ENCODE measurements around the gene E4F1.
A peak's percentile ranks its signal among the peaks of the same experiment; 100 is the strongest.

Gene E4F1

DNA sequence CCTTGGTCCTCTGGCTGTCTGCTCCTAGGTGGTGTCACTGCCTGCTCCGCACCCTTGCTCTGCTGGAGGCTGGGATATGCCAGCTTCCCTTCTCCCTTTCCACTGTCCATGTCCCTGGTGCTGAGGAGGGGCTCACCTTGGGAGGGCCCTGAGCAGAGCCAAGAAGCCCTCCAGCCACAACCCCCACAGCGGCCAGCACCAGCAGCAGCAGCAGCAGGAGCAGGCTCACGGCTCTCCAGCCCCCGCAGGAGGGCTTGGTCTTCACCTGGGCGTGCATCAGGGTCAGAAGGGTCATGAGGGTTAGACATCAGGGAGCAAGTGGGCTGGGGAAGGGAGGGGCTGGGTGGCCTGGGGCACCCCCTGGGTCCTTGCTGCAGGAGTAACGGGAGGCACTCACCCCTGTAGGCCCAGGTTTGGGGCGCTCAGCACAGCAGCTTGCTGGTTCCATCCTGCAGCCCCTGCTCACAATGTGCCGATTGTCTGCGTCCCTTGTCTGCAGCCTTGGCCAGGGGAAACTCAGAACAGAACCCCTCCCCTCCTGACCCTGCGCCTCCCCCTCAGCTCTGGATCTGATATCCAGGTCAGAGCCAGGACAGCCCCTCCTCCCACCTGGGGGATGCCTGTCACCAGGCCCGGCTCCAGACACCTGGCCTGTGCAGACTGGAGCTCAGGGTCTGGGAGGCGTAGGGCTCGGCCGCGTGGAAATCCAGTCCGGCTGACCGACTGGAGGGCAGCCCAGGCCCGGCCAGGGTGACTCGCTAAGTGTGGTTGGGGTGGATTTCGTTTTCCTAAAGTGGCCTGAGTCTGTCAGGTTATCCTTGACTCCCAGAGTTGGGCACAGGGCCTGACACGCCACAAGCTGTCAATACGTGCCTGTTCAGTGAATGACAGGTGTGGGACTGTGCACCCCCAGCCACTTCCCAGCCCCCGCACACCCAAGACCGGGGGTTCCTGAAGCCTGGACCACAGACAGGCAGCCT lies 12.7 kb upstream of the E4F1 start, which contains the start of gene BRICD5:
BRICD5 (minus strand) TSS at position 478 of the 980 bp plus-strand sequence; CDS start at position 448, 30 bp downstream.
- no peak for DNase-seq (ENCODE audit: low read depth, low spot score)
- H3K4me3 ChIP-seq (ENCODE audit: low read depth, low read length): no peak within 1 kb of the TSS
- CTCF ChIA-PET: interaction anchor here (0.8 kb wide), 1 partner anchor 206 kb away, joined by 3 read pairs; no protein-coding TSS in a partner anchor
- POLR2A ChIA-PET: interaction anchor here (3.8 kb wide), 1 partner anchor 56 kb away, joined by 17 read pairs; the partner anchor contains the start of gene TRAF7
- TF ChIP-seq, protein P1, sequence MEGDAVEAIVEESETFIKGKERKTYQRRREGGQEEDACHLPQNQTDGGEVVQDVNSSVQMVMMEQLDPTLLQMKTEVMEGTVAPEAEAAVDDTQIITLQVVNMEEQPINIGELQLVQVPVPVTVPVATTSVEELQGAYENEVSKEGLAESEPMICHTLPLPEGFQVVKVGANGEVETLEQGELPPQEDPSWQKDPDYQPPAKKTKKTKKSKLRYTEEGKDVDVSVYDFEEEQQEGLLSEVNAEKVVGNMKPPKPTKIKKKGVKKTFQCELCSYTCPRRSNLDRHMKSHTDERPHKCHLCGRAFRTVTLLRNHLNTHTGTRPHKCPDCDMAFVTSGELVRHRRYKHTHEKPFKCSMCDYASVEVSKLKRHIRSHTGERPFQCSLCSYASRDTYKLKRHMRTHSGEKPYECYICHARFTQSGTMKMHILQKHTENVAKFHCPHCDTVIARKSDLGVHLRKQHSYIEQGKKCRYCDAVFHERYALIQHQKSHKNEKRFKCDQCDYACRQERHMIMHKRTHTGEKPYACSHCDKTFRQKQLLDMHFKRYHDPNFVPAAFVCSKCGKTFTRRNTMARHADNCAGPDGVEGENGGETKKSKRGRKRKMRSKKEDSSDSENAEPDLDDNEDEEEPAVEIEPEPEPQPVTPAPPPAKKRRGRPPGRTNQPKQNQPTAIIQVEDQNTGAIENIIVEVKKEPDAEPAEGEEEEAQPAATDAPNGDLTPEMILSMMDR (IDR thresholded peaks at IDR 0.05; ENCODE audit: insufficient read depth, low read length, missing control alignments): no peak

DNA sequence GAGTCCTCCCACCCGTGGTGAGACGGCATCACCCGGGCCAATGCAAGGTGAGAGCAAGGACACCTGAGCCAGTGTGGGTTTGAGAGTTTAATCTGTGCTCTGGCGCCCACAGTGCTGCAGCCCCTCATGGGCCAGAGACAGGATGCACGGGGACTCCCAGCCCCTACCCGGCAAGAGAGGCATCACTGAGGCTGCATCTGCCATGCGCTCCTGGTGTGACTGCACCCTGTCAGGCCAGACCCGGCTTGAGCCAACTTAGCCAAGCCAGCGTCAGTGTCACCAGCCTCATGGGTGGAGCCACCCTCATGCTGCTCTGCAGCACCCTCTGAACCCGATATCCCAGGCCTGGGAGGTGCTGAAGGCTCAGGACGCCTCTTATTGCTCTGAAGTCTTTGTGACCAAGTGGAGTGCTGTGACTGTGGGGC lies 11.5 kb upstream of the E4F1 start:
- H3K4me3 ChIP-seq (ENCODE audit: low read depth, low read length): no peak overlapping the region
- CTCF ChIA-PET: no interaction called here
- DNase-seq (ENCODE audit: low read depth, low spot score): no peak
- POLR2A ChIA-PET: interaction anchor here (0.7 to 3.8 kb wide), 2 partner anchors 56 to 57 kb away, joined by 3 to 17 read pairs; partner anchors contain the start of gene TRAF7
- TF ChIP-seq, protein P1 (IDR thresholded peaks at IDR 0.05; ENCODE audit: insufficient read depth, low read length, missing control alignments): no peak

DNA sequence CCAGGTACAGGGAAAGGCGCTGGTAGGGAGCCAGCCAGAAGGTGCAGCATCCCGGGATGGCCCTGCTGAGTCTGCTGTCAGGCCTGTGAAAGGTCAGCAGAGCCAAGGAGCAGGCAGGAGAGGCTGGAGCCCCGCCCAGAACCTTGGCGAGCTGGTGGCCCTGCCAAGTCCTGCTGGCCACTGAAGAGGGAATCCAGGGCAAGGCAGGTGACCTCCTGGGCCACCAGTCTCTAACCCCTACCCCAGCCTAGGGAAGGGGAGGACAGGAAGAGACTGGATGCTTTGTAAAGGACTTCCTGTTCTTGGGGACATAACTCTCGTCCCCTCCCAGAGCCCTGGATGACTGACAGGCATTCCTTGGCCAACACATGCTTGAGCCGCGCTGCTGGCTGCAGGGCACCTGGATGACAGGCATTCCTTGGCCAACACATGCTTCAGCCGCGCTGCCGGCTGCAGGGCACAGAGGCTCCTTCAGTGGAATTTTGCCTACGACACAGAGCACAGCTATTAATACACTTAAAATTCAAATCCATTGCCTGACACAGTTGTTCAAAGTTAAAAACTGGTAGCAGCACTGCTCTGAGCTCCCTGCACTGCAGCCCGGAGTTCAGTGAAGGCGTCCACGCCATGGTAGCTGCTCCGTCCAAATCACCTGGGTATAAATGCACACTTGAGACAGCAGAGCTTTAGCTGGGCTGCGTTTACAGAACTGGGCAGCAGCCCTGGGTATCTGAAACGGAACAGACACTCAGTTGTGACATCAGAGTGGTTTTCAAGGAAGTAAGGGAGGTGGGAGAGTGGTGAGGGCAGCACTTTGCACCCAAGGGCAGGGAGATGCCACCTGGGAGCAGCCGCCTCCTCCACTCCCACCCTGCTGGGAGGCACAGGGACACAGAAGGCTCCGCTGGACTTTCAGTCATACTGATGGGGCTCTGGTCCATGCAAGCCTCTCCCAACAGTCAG lies 10.7 kb upstream of the E4F1 start:
- TF ChIP-seq, protein P1 (IDR thresholded peaks at IDR 0.05; ENCODE audit: insufficient read depth, low read length, missing control alignments): no peak
- CTCF ChIA-PET: no interaction called here
- peak overlapping the region; percentile 67 for H3K4me3 ChIP-seq (ENCODE audit: low read depth, low read length)
- POLR2A ChIA-PET: interaction anchor here (0.7 to 0.9 kb wide), 2 partner anchors 57 to 58 kb away, joined by 3 read pairs; partner anchors contain the start of gene TRAF7
- no peak for DNase-seq (ENCODE audit: low read depth, low spot score)

DNA sequence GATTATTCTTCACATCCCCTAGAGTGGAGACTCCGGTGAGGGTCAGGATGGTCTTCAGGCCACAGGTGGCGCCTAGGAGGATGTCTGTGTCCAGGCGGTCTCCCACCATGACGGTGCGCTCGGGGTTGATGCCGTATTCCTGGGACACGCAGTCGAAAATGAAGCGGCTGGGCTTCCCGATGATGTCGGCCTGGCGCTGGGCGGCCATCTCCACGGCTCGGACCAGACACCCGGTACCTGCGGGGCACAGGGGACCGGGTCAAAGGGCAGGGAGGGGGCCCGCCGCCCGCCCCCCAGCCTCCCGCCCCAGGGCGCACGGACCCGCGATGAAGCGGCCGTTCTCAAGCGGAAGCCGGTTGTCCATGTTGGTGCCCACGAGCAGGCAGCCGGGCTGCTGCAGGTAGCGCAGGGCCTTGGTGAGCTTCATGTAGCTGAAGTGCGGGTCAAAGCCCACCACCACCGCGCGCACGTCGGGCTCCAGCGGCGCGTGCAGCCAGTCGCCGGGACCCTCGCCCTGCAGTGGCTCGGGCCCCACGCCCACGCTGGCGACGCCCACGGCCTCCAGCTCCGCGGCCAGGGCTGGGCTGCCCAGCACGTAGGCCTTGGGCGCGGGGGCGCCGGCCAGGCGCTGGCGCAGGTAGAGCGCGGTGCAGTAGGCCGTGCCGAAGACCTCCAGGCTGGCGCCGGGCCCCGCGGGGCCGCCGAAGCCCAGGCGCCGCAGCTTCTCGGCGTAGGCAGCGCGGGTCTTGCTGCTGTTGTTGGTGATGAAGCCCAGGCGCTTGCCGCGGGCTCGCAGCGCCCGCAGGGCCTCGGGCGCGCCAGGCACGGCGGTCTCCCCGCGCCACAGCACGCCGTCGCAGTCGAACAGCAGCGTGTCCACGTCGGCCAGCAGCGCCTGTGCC lies 9.3 kb upstream of the E4F1 start:
- POLR2A ChIA-PET: interaction anchor here (0.8 to 2.6 kb wide), 4 partner anchors 8 to 59 kb away, joined by 6 to 13 read pairs (median 6); partner anchors contain the start of genes E4F1, ECI1 and TRAF7
- CTCF ChIA-PET: interaction anchor here (0.9 kb wide), 1 partner anchor 287 kb away, joined by 3 read pairs; no protein-coding TSS in a partner anchor
- no peak for DNase-seq (ENCODE audit: low read depth, low spot score)
- peak overlapping the region; percentile 67 for H3K4me3 ChIP-seq (ENCODE audit: low read depth, low read length)
- TF ChIP-seq, protein P1 (IDR thresholded peaks at IDR 0.05; ENCODE audit: insufficient read depth, low read length, missing control alignments): no peak

DNA sequence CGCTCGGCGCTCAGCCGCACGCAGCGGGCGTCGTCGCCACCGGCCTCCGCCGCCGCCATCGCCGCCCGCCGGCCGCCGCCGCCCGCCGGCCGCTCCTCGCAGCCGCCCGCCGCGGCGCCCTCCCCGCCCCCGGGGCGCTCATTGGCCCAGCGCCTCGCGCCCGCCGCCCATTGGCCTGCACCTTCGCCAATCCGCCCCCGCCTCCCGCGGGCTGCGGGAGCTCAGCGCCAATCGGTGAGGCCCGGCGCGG lies 8.7 kb upstream of the E4F1 start, which contains the start of gene PGP:
PGP (minus strand) TSS at position 122 of the 250 bp plus-strand sequence; CDS start at position 59, 63 bp downstream.
- POLR2A ChIA-PET: interaction anchor here (0.8 to 2.6 kb wide), 4 partner anchors 9 to 60 kb away, joined by 6 to 13 read pairs (median 6); partner anchors contain the start of genes E4F1, ECI1 and TRAF7
- CTCF ChIA-PET: interaction anchor here (0.9 kb wide), 1 partner anchor 287 kb away, joined by 3 read pairs; no protein-coding TSS in a partner anchor
- H3K4me3 ChIP-seq (ENCODE audit: low read depth, low read length): peak within 1 kb of the TSS; percentile 71
- TF ChIP-seq, protein P1 (IDR thresholded peaks at IDR 0.05; ENCODE audit: insufficient read depth, low read length, missing control alignments): no peak
- DNase-seq (ENCODE audit: low read depth, low spot score): no peak
